ENCODE measurements around the gene DPT.

Gene DPT

GRCh38 chr1:168664069-168664834 lies 64.8 kb downstream of the DPT start:
- no peak for DNase-seq (ENCODE audit: low read depth, low spot score)

GRCh38 chr1:168656485-168656884 lies 72.5 kb downstream of the DPT start:
- DNase-seq (ENCODE audit: low read depth, low spot score) = no peak

DNA sequence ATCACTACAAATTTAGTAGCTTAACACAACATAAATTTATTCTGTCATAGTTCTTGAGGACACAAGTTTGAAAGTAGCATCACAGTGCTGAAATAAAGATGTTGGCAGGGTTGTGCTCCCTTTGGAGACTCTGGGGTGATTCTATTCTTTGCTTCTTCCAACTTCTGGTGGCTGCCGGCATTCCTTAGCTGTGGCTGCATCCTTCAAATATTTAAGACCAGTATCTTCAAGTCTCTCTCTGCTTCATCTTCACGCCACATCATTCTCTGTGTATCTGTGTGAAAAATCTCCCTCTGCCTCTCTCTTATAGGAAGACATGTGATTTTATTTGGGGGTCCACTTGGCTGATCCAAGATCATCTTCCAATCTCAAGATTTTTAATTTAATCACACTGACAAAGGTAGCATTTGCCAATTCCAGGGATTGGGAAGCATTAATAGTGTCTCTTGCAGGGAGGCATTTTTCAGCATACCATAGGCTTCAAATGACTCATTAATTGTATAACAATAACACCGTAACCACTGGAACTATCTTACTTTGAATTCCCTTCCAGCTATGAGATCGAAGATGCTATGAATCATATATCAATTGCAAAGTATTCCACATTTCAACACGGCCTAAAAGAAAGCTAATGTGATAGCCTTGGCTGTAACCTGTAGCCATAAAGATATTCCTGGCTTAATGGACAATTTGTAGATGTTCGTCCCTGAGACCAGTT lies 74.6 kb downstream of the DPT start:
- DNase-seq (ENCODE audit: low read depth, low spot score) = no peak

DNA sequence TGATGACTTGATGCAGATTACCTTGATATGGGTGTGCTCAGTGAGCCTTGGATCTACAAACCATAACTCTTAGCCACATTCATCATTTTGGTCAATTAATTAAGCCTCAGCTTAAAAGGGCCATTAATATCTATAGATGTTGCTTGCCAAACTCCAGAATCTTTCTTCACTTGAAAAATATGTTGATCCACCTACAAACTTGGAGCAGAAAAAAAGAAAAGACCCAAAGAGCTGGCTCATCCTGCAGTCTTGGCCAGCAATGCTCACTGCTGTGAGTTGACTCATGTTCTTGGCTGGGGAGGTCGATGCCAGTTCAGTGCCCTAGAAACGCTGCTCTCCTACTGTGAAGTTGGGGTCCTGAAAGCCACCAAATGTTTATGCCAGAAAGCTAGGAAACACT lies 75.4 kb downstream of the DPT start:
- DNase-seq (ENCODE audit: low read depth, low spot score) = peak; percentile 72

DNA sequence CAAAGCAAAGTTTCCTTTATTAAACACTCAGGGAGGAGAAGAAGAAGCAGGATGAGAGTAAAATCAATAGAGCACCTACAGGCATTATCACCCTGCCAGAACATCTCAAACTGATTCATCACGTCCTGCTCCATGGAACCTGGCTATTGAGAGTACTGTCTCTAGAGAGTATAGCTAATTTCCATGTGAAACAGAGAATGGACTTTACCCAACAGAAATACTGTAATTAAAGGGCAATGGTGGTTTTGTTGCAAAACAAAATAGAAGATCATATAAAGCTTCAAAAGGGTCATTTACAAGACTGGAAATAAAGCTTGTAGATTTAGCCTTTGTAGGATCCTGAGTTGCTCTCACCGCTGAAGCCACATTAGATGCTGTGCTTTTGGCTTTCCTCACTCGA lies 83.3 kb downstream of the DPT start:
- DNase-seq (ENCODE audit: low read depth, low spot score) = no peak
